Measurements from ENCODE around the gene KANSL1L. TPM values are rescaled to one million over a fixed set of nuclear protein-coding genes. Genes with fewer than 3 reads are reported as not detected.

The KANSL1L gene
- total and polyA plus RNA-seq, 10 of the 15 experiments (the other 5 are each of a cell fraction or from before 2014, with no cell fraction given), result 1.2 to 9.5 (median 3.7) TPM

- TF ChIP-seq IKZF1 (conservative IDR thresholded peaks at IDR 0.05) (no peak), GABPA (IDR thresholded peaks at IDR 0.05; ENCODE audit: low read depth) (no peak), ZBTB33 (IDR thresholded peaks at IDR 0.05) (no peak), NFYA (IDR thresholded peaks at IDR 0.05; ENCODE audit: borderline replicate concordance, low read depth, low read length) (no peak), RAD21 (IDR thresholded peaks at IDR 0.05; ENCODE audit: insufficient read depth, low read depth, low read length) (no peak), EP300 (IDR thresholded peaks at IDR 0.05; ENCODE audit: borderline replicate concordance in 1 of 2, control insufficient read depth in 1 of 2, low read depth in 2 of 2, low read length in 2 of 2) (no peak), KAT2A (conservative IDR thresholded peaks at IDR 0.05; ENCODE audit: control insufficient read depth, low read depth, low read length) (no peak), NBN (IDR thresholded peaks at IDR 0.05) (no peak), TAF1 (IDR thresholded peaks at IDR 0.05; ENCODE audit: borderline replicate concordance, low read depth, low read length) (no peak)
Measured at GRCh38 chr2:210215120-210215519, 43.9 kb upstream of the KANSL1L start (continued).

- H3K79me2 ChIP-seq (ENCODE audit: control insufficient read depth, insufficient read depth, low read length), result no peaks in the 10 kb centered on the region
- in situ Hi-C loops (cut with MboI), result loop anchor here (25.0 kb wide), 1 partner anchor 873 kb away; no protein-coding TSS in a partner anchor
- H3K4me2 ChIP-seq (ENCODE audit: control insufficient read depth, insufficient read depth), result no peak overlapping the region
- no peak overlapping the region for H3K4me3 ChIP-seq
- FAIRE-seq (no peak), ATAC-seq (no peak), DNase-seq (ENCODE audit: low read depth, low spot score) (no peak)
- no TSS peak for BruUV-seq (replicated peaks)
- no peaks in the 10 kb centered on the region for H3K27me3 ChIP-seq (replicated peaks in 1 of 2; ENCODE audit: control insufficient read depth in 2 of 2, insufficient read depth in 2 of 2, low read length in 1 of 2)
- 3% methylated on average over 1 of the region's 1 CpG for WGBS (ENCODE audit: insufficient coverage, insufficient replicate concordance, low lambda C conversion rate, missing lambda C conversion rate)
- intact Hi-C loops (cut with micrococcal nuclease; ENCODE audit: unreplicated experiment), result no loop called here
- H3K36me3 ChIP-seq (ENCODE audit: control insufficient read depth in 2 of 2, insufficient read depth in 2 of 2, low read length in 1 of 2), result no peaks in the 10 kb centered on the region
- H2AFZ ChIP-seq (ENCODE audit: control insufficient read depth, low read depth, low read length), result no peak overlapping the region
- no peak overlapping the region for H3K9ac ChIP-seq (ENCODE audit: control insufficient read depth, insufficient read depth, low read length)
- CTCF ChIA-PET, result interaction anchor here (0.7 kb wide), 1 partner anchor 233 kb away, joined by 3 read pairs; no protein-coding TSS in a partner anchor
- no peaks in the 10 kb centered on the region for H3K4me1 ChIP-seq (ENCODE audit: control insufficient read depth, insufficient read depth, low read length)
- no peaks in the 10 kb centered on the region for H4K20me1 ChIP-seq (ENCODE audit: control insufficient read depth, insufficient read depth)
- TF ChIP-seq ATF2 (IDR thresholded peaks at IDR 0.05; ENCODE audit: low read length), result no peak
- SMC1A ChIA-PET (ENCODE audit: uncharacterized antibody, unreplicated experiment), result no interaction called here
- no peaks in the 10 kb centered on the region for H3K9me3 ChIP-seq (replicated peaks; ENCODE audit: control insufficient read depth, insufficient read depth, low read length)
- POLR2A ChIA-PET, result no interaction called here
- RAD21 ChIA-PET (ENCODE audit: unreplicated experiment), result no interaction called here
- no peak overlapping the region for H3K27ac ChIP-seq (ENCODE audit: control insufficient read depth, insufficient read depth)
Measured at GRCh38 chr2:210210185-210210584, 39.0 kb upstream of the KANSL1L start.
